Activated naive CD4-positive, alpha-beta T cell treated with anti-CD3 and anti-CD28 coated beads, Interleukin-2, amount 50 U/mL, for 72 hours (primary cell): Measurements from ENCODE around the gene SYNM. TPM values are rescaled to one million over a fixed set of nuclear protein-coding genes. Genes with fewer than 3 reads are reported as not detected.

ENCODE experiments used
- ATAC-seq, 2 donors: fragments of 150-1000 bp; cut with Tn5 transposase; 2 replicates each; pipeline ENCODE4 v1.10.0; 2021; ENCODE audit warnings: mild to moderate bottlenecking in 2 of 2, moderate library complexity in 2 of 2
- DNase-seq, 2 donors: peaks; one replicate each; pipeline ENCODE4 v3.0.0; 2021 to 2022; ENCODE audit warnings: low spot score in 2 of 2
- H3K27ac Mint-ChIP-seq, 2 donors: one replicate each; pipeline ENCODE4 v1.8.0; 2022; ENCODE audit warnings: mild to moderate bottlenecking in 2 of 2, mixed read lengths in 2 of 2
- H3K36me3 Mint-ChIP-seq, 2 donors: one replicate each; pipeline ENCODE4 v1.8.0; 2022; ENCODE audit warnings: mixed read lengths in 2 of 2
- H3K9me3 Mint-ChIP-seq, 2 donors: one replicate each; pipeline ENCODE4 v1.8.0; 2022; ENCODE audit warnings: mixed read lengths in 2 of 2
- total RNA-seq, 2 donors: library from RNA; stranded (reverse); gene quantifications; one replicate each; pipeline ENCODE4 v1.2.3, GENCODE V29; 2022

SYNM gene
- total RNA-seq, 2 donors from 2014 or later = 0.16 to 0.43 TPM

DNA sequence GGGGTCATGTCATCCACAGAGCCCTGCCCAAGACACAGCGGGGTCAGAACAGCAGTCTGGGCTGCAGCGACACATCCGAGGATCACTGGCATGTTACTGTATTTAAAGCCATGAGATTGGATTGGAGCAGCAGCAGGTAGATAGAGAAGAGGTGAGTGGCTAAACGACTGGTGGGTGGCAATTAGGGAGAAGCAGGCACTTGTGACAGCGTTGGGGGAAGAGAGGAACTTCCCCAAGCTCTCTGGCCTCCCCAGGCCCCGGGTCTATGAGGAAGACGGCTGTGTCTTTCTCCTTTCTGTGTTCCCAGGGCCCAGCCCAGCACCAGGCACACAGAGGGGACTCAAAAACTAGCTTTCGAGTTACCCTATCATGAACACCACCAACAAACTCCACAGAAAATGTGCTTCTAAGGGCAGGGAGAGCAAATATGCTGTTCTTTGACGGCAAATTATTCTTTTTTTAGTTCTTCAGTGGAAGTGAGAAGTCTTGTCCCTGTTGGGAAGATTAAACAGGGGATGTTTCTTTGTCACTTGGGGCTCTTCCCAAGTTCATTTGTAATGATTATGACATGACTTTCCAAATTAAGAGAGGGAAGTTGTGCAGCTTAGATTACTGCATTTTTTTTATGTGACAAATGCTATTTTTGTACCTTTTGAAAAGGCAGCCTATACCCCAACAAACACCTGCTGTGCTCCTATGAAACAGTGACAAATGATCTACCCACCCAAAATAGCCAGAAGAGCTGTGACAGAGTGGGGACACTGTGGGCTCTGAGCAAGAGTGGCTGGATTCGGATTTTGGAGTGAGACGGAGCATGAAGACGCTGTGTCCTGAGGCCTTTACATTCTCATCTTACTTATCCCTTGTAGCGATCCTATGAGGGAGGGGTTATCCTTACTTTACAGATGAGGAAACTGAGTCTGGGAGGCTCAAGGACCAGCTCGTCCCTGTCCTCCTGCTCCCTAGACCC is 7.2 kb upstream of the SYNM start:
- no peak overlapping the region for H3K27ac Mint-ChIP-seq
- DNase-seq (peak in 1 of 2 donors; percentile 31), ATAC-seq (no peak)
- H3K36me3 Mint-ChIP-seq = no peaks in the 10 kb centered on the region
- no peaks in the 10 kb centered on the region for H3K9me3 Mint-ChIP-seq

DNA sequence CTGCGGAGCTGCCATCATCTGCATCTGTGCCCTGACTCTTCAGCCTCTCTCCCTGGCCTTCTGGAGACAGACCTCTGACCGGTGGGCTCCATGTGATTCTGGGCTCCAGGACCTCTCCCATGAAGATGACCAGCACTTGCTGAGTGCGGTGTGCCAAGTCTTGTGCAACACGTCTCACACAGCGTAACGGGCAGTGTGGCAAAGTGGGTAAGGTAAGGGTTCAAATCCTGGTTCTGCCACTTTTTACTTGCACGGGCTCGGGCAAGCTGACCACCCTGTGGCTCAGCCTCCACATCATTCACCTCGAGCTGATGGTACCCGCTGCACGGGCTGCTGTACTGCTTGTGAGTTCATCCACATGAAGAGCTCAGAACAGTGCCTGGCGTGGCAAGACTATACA is 6.5 kb upstream of the SYNM start:
- H3K27ac Mint-ChIP-seq = no peak overlapping the region
- no peaks in the 10 kb centered on the region for H3K36me3 Mint-ChIP-seq
- ATAC-seq (no peak), DNase-seq (no peak)
- H3K9me3 Mint-ChIP-seq = no peaks in the 10 kb centered on the region

DNA sequence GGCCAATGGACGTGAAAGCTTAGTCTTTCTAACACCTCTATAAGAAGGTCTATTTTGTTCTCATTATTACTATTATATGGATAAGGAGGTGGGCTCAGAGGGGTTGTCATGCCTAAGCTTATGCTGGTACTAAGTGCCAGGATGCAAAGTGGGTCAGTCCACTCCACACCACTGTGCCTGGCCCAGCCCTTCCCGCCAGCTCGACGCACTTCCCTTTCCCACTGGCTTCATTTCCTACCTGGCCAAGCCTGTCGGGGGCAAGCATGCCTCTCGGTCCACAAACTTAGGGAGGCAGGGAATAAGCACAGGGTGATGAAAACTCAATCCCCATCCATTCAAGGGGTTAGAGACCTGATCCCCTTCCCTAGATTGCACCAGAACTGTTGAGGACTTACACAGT is 5.9 kb upstream of the SYNM start:
- ATAC-seq (no peak), DNase-seq (no peak)
- H3K27ac Mint-ChIP-seq = no peak overlapping the region
- H3K36me3 Mint-ChIP-seq = no peaks in the 10 kb centered on the region
- H3K9me3 Mint-ChIP-seq = no peaks in the 10 kb centered on the region

DNA sequence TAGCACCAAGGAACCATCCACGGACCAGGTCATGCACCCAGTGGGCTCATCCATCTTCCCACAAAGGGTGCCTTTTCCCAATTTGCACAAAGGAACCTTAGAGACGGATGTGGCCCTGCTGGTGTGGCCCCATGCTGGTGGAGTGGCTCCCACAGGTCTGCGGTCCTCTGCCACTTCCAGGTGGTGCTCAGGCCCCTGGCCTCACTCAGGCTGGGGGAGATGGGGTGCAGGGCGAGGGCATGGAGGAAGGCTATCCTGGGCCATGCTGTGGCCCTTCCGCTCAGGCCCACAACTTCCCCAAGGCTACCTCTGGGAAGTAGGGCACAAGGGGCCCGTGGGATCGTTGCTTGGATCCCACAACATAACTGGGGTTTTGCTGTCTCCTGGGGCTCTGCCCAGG is 5.2 kb upstream of the SYNM start:
- Mint-ChIP-seq H3K9me3 (no peaks in the 10 kb centered on the region), H3K36me3 (no peaks in the 10 kb centered on the region), H3K27ac (no peak overlapping the region)
- DNase-seq (no peak), ATAC-seq (no peak)

DNA sequence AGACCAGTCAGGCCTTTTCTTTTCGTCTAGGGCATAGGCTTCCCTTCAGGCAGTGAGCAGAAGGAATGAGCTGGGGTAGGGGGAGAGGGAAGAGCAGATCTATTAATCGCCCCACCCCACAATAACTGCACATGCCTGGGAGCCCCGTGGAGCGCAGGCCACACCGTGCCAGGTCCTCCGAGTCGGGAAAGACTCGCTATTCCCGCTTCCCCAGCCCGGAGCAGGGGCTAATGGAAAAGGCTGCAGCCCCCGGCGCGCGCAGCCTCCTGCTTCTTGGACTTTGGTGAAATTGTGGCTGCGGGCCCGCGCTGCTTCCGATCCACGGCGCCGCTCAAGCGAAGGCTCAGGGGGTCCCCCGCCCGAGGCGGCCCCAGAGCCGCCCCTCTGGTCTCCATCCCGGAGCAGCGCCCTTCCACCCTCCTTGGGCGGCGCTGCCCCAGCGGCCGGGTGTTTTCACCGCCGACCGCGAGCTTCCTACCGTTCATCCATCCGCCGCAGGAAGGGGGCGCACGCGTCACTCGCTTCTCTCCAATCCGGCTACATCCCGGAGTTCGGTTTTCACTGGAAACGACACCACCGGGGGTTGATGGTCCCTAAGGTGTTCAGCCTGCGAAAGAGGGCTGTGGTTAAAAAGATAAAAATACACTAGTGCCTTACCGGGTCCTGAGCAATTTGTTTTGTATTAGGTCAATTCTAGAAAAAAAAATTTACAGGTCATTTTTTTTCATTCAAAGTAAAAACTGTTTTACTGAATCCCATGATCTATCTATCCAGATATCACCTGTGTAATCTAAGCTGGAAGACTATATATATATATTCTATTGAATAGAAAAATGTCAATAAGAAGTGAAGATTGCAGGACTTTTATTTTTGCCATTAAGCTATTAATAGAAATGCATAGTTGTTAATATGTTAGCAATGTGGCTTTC is 4.4 kb upstream of the SYNM start:
- no peaks in the 10 kb centered on the region for H3K9me3 Mint-ChIP-seq
- ATAC-seq (no peak), DNase-seq (peak in 1 of 2 donors; percentile 68)
- no peak overlapping the region for H3K27ac Mint-ChIP-seq
- H3K36me3 Mint-ChIP-seq = no peaks in the 10 kb centered on the region

DNA sequence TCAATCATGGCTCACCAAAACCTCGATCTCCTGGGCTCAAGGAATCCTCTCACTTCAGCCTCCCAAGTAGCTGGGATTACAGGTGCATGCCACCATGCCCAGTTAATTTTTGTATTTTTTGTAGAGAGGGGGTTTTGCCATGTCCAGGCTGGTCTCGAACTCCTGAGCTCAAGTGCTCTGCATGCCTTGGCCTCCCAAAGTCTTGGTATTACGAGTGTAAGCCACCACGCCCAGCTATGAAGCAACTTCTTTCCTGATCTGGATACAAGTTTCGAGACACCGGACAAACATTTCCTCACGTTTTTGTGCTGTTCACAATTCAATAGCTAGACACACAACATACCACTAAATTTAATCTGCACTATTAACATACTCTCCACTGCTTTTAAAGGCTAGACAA is 3.4 kb upstream of the SYNM start:
- DNase-seq = no peak
- H3K36me3 Mint-ChIP-seq = peaks cover 0 to 3% of the 10 kb centered on the region in 2 donors
- H3K9me3 Mint-ChIP-seq = no peaks in the 10 kb centered on the region
- H3K27ac Mint-ChIP-seq = no peak overlapping the region
- ATAC-seq = no peak

DNA sequence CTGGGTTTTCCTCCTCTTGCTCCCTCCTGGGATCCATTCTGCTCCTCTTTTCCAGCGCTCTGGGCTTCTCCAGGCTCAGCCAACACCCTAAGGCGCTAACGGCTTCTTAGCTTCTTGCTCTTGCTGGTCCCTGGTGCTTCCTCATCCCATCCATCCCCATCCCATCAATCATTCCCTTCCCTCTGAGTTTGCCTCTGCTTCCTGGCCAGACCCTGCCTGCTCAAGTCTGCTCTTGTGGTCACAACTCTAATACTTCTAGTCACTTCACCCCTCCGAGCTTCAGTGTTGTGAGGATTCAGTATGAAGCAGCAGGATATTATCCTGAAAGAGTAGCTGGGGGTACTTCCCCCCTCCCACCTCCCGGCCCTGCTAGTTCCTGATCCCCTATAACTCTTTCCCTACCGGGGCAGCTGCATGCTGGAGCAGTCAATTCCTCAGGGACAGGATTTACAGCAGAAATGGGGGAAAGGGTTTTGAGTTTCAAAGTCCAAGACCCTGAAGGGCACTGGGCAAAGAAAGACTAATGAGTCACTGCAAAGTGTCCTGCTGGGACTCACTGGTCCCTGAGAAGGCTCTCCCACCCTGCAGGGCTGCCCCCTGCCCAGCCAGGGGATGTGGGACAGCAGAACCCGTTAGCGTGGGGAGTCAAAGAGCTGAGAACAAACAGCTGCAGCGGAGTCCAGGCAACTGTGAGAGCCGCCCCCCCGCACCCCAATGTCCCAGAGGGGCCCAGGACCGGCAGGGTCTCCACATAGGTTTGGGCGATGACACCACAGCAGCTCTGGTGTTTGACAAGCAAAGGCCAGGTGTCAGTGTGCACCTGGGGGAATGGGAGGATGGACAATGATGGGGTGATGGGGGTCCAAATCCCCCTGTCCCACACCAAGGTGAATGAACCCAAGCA is 2.3 kb upstream of the SYNM start:
- DNase-seq (no peak), ATAC-seq (no peak)
- Mint-ChIP-seq H3K9me3 (no peaks in the 10 kb centered on the region), H3K27ac (no peak overlapping the region), H3K36me3 (peaks cover 0 to 6% of the 10 kb centered on the region in 2 donors)

DNA sequence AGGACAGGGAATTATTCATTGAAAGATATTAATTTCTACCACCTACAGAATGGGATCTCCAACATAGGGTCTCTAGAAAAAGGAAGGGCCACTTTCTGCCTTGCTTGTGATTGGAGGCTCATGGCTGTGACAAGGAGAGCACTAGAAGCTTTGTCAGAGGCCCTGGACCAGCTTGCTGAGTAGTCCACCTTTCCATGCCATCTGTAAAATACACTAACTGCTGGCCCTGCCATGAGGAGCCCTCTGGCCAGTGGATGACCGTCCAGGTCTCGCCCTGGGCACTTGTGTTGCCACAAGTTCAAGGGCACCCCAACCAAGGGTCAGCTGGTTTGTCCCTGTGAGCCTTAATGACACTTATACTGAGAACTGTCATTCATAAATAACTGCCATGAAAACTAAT is 1.6 kb upstream of the SYNM start:
- no peaks in the 10 kb centered on the region for H3K9me3 Mint-ChIP-seq
- no peak for ATAC-seq

DNA sequence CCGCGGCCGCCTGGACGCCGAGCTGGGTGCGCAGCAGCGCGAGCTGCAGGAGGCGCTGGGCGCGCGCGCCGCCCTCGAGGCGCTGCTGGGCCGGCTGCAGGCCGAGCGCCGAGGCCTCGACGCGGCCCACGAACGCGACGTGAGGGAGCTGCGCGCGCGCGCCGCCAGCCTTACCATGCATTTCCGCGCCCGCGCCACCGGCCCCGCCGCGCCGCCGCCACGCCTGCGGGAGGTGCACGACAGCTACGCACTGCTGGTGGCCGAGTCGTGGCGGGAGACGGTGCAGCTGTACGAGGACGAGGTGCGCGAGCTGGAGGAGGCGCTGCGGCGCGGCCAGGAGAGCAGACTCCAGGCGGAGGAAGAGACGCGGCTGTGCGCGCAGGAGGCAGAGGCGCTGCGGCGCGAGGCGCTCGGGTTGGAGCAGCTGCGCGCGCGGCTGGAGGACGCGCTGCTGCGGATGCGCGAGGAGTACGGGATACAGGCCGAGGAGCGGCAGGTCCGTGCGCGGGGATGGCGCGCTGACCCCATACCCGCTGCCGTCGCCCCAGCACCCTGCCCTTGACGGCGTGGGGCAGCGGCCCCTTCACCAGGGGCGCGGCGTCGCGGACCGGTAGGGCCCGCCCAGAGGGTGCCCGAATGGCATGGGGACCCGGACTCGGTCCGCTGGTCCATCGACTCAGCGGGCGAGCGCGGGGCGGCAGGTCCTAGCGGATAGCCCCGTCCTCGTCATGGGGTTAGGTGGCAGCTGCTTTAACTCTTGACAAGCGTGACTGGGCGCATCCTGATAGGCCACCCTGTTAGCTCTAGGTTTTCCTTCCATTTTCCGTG is 848 bp downstream of the SYNM start:
- peak in 1 of 2 donors; percentile 49 for DNase-seq
- H3K9me3 Mint-ChIP-seq = no peaks in the 10 kb centered on the region
- H3K36me3 Mint-ChIP-seq = peaks cover 0 to 6% of the 10 kb centered on the region in 2 donors
- peak; percentile 26 to 69 for ATAC-seq
- H3K27ac Mint-ChIP-seq = no peak overlapping the region

More for the DNA sequence above, 1.6 kb upstream of the SYNM start:
- peaks cover 0 to 6% of the 10 kb centered on the region in 2 donors for H3K36me3 Mint-ChIP-seq
- DNase-seq = no peak
- no peak overlapping the region for H3K27ac Mint-ChIP-seq

DNA sequence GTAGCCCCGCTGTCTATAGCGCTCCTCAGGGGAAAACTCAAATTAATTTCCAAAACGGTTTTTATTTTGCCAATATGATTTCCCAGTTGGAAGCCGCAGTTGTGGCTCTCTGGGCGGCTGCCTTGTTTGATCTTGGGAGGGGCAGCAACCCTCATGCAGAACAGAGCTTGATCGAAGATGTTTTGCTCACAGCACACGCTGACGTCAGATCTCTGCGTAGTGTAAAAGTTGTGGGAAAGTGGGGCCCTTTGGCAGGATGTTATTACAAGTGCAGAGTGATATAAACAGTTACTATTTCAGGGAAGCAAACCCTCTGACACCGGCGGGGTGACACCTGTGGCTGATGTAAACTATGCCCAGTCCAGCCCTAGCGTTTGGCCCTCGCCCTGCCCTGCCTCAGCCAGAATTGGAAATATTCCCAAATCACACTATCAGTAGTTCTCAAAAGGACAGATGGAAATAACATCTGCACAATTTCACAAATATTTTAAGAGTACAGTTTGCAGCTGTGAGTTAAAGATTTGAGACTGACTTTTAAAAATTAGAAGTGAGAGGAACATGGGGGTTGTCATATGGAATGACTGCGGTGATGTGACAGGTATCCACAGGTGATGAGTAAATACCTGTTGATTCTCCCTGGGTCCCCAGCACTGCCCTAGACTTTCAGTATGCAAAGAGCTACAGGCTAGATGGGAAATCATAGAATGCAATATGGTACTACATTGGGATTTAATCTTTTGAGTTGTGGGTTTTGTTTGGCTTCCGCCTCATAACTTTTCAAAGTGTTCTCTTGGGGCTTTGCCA is 1.7 kb downstream of the SYNM start:
- peaks cover 0 to 6% of the 10 kb centered on the region in 2 donors for H3K36me3 Mint-ChIP-seq
- H3K9me3 Mint-ChIP-seq = no peaks in the 10 kb centered on the region
- no peak for ATAC-seq
- H3K27ac Mint-ChIP-seq = no peak overlapping the region
- no peak for DNase-seq

DNA sequence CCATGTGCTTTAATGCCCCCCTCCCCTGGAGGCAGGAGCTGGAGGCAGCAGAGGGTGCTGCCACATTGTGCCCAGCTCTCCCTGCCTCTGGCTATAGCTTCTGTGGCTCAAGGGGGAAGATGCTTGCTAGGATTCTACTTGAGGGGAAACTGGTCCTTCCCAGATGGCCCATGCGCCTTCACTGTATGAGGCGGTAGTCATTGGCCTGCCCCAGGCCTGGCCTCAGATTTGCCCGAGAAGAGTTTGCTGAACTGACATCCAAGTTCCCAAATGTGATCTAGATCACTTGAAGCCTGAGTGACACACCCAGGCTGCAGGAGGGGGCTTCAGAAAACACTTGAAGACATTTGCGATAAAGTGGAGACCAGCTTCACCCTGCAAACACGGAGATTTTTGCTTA is 4.1 kb downstream of the SYNM start:
- ATAC-seq (no peak), DNase-seq (no peak)
- no peaks in the 10 kb centered on the region for H3K9me3 Mint-ChIP-seq
- peak overlapping the region in 1 of 2 donors; percentile 22 for H3K27ac Mint-ChIP-seq
- H3K36me3 Mint-ChIP-seq = peaks cover 0 to 6% of the 10 kb centered on the region in 2 donors

DNA sequence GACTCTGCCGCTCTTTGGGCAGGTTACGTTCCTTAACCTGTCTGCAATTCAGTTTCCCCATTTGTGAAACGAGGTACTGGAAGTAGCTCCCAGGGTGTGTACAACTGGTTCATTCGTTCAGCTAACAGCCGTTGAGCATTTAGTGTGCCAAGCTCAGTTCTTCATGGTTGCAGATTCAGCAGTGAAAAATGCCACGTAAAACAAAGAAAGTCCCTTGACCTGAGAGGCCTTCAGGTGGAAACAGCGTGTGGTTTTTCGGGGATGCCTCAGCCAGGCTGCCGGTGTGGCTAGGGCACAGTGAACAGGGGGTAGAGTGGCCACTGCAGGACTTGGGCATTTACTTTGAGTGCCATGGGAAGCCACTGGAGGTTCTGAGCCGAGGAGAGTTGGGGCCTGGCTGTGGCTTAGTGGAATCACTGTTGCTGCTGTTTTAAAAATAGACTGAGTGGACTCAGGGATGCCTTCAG is 4.7 kb downstream of the SYNM start:
- ATAC-seq = no peak
- Mint-ChIP-seq H3K27ac (no peak overlapping the region), H3K36me3 (peaks cover 0 to 6% of the 10 kb centered on the region in 2 donors), H3K9me3 (no peaks in the 10 kb centered on the region)
- no peak for DNase-seq

DNA sequence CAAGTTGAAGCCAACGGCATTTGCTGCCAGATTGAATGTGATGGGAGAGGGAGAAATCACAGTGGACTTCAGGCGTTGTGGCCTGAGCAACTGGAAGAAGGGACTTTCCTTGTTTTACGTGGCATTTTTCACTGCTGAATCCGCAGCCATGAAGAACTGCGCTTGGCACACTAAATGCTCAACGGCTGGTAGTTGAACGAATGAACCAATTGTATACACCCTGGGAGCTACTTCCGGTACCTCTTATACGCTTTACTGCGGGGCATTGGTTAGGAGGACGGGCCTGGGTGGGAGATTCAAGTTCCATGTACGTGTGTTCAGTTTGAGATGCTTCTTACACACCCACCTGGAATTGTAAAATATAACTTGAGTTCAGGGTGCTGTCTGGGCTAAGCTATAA is 5.2 kb downstream of the SYNM start:
- H3K9me3 Mint-ChIP-seq = no peaks in the 10 kb centered on the region
- H3K36me3 Mint-ChIP-seq = peaks cover 0 to 6% of the 10 kb centered on the region in 2 donors
- H3K27ac Mint-ChIP-seq = no peak overlapping the region
- ATAC-seq = no peak
- no peak for DNase-seq

DNA sequence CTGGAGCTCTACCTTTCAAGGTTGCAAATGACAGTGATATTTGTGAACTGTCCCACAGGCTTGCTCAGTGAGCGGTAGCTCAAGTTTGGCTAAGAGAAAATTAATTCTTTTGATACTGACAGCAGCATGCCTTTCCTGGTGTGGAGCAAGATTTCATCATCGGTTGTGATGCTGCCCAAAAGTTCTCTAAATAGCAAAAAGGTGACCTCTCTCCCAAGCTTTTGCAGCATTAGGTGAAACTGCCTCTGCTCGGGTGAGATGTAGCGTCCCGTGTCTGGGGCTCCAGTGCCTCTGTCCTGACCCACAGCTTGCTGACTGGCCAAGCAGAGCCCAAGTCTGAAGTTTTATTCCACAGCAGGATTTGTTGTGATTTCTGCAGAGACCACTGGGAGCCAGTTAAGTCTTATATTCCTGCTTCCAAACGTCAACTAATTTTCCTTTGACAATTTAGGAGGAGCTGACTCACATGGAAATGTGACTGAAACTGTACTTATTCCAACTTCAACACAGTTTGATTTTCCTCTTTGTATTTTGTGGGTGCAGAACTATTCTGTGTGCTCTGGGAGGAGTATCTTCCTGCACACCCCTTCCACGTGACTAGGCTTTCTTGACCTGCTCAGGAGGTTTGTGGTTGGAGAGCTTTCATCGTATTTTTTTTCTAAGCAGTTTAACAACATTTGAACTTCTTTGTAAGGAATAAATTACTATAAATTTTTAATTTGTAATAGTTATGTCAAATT is 5.9 kb downstream of the SYNM start:
- no peak for ATAC-seq
- no peak overlapping the region for H3K27ac Mint-ChIP-seq
- peaks cover 0 to 6% of the 10 kb centered on the region in 2 donors for H3K36me3 Mint-ChIP-seq
- no peaks in the 10 kb centered on the region for H3K9me3 Mint-ChIP-seq
- no peak for DNase-seq
